Liver (tissue), 9 donors: ENCODE data around the gene PDE10A. TPM values are rescaled to one million over a fixed set of nuclear protein-coding genes. Genes with fewer than 3 reads are reported as not detected.

Experiments
- DNase-seq: peaks from one replicate; pipeline ENCODE4 v3.0.0-alpha.2; 2017; ENCODE audit warnings: low spot score
- H3K27ac ChIP-seq, 2 donors: one replicate each; pipeline ENCODE4 v1.7.0; 2013; ENCODE audit warnings: inconsistent platforms in 2 of 2, low read length in 2 of 2, control low read depth in 1 of 2, low read depth in 1 of 2, mild to moderate bottlenecking in 1 of 2
- H3K27me3 ChIP-seq, 4 donors: one replicate each; pipeline versions ENCODE4 v1.6.1 to v1.7.0; 2013; ENCODE audit warnings: low read length in 3 of 4, inconsistent platforms in 1 of 4, mild to moderate bottlenecking in 1 of 4, moderate library complexity in 1 of 4; ENCODE audit not compliant: control insufficient read depth in 4 of 4, insufficient read depth in 4 of 4
- H3K36me3 ChIP-seq, 4 donors: one replicate each; pipeline versions ENCODE4 v1.6.1 to v1.7.0; 2013; ENCODE audit warnings: low read length in 3 of 4, mild to moderate bottlenecking in 3 of 4, low read depth in 1 of 4, moderate library complexity in 1 of 4; ENCODE audit not compliant: control insufficient read depth in 4 of 4, insufficient read depth in 3 of 4
- H3K4me1 ChIP-seq, 4 donors: one replicate each; pipeline versions ENCODE4 v1.6.1 to v1.7.0; 2013; ENCODE audit warnings: low read length in 3 of 4, mild to moderate bottlenecking in 3 of 4, moderate library complexity in 1 of 4; ENCODE audit not compliant: control insufficient read depth in 4 of 4, insufficient read depth in 4 of 4
- H3K4me3 ChIP-seq, 3 donors: one replicate each; pipeline versions ENCODE4 v1.6.1 to v1.7.0; 2013; ENCODE audit warnings: low read length in 3 of 3, control low read depth in 1 of 3, low read depth in 1 of 3, mild to moderate bottlenecking in 1 of 3
- H3K9ac ChIP-seq, 2 donors: one replicate each; pipeline ENCODE4 v1.7.0; 2013; ENCODE audit warnings: low read length in 2 of 2, mild to moderate bottlenecking in 2 of 2, moderate library complexity in 2 of 2, control low read depth in 1 of 2, low read depth in 1 of 2
- H3K9me3 ChIP-seq, 4 donors: one replicate each; pipeline versions ENCODE4 v1.6.1 to v1.7.0; 2013; ENCODE audit warnings: low read length in 3 of 4; ENCODE audit not compliant: control insufficient read depth in 4 of 4
- ATF3 ChIP-seq: IDR thresholded peaks from 2 replicates; pipeline ENCODE4 v1.6.1; 2016; ENCODE audit warnings: antibody characterized with exemption
- EGR1 ChIP-seq, 2 donors: IDR thresholded peaks; 2 replicates each; pipeline ENCODE4 v1.6.1; 2016 to 2018; ENCODE audit warnings: antibody characterized with exemption in 2 of 2, low read depth in 2 of 2
- FOXA1 ChIP-seq: IDR thresholded peaks from 2 replicates; pipeline ENCODE4 v1.6.1; 2016; ENCODE audit warnings: antibody characterized with exemption
- FOXA2 ChIP-seq: IDR thresholded peaks from 2 replicates; pipeline ENCODE4 v1.6.1; 2016; ENCODE audit warnings: antibody characterized with exemption
- GABPA ChIP-seq, 2 donors: IDR thresholded peaks in 1 of 2; conservative IDR thresholded peaks in 1 of 2; 2 replicates each; pipeline ENCODE4 v1.6.1; 2016; ENCODE audit warnings: antibody characterized with exemption in 2 of 2, mild to moderate bottlenecking in 1 of 2, moderate library complexity in 1 of 2
- HNF4A ChIP-seq, 2 donors: conservative IDR thresholded peaks; 2 replicates each; pipeline ENCODE4 v1.6.1; 2016; ENCODE audit warnings: antibody characterized with exemption in 2 of 2, mild to moderate bottlenecking in 2 of 2
- HNF4G ChIP-seq: IDR thresholded peaks from 2 replicates; pipeline ENCODE4 v1.6.1; 2016; ENCODE audit warnings: antibody characterized with exemption
- JUND ChIP-seq, 2 donors: IDR thresholded peaks; 2 replicates each; pipeline ENCODE4 v1.6.1; 2016; ENCODE audit warnings: antibody characterized with exemption in 2 of 2
- MAX ChIP-seq: IDR thresholded peaks from 2 replicates; pipeline ENCODE4 v1.6.1; 2016; ENCODE audit warnings: antibody characterized with exemption
- NR2F2 ChIP-seq: IDR thresholded peaks from 2 replicates; pipeline ENCODE4 v1.6.1; 2016; ENCODE audit warnings: antibody characterized with exemption
- RAD21 ChIP-seq, 2 donors: IDR thresholded peaks; 2 replicates each; pipeline ENCODE4 v1.6.1; 2016; ENCODE audit warnings: antibody characterized with exemption in 2 of 2, mild to moderate bottlenecking in 2 of 2
- REST ChIP-seq: IDR thresholded peaks from 2 replicates; pipeline ENCODE4 v1.6.1; 2016; ENCODE audit warnings: antibody characterized with exemption, mild to moderate bottlenecking
- RXRA ChIP-seq, 2 donors: IDR thresholded peaks; 2 replicates each; pipeline ENCODE4 v1.6.1; 2017 to 2018; ENCODE audit warnings: antibody characterized with exemption in 2 of 2, mild to moderate bottlenecking in 1 of 2
- SP1 ChIP-seq: IDR thresholded peaks from 2 replicates; pipeline ENCODE4 v1.6.1; 2018; ENCODE audit warnings: antibody characterized with exemption, mild to moderate bottlenecking
- TAF1 ChIP-seq: conservative IDR thresholded peaks from 2 replicates; pipeline ENCODE4 v1.6.1; 2016; ENCODE audit warnings: antibody characterized with exemption, mild to moderate bottlenecking
- YY1 ChIP-seq: IDR thresholded peaks from 2 replicates; pipeline ENCODE4 v1.6.1; 2016; ENCODE audit warnings: antibody characterized with exemption, mild to moderate bottlenecking
- ZBTB33 ChIP-seq: IDR thresholded peaks from 2 replicates; pipeline ENCODE4 v1.6.1; 2016; ENCODE audit warnings: antibody characterized with exemption
- WGBS: extraction: QIAGEN DNeasy Blood & Tissue Kit; methylation state at CpG from one replicate; pipeline ENCODE4 v1.1.7; 2013; 5-methylcytosine and 5-hydroxymethylcytosine counted together
- polyA plus RNA-seq, 2 donors: library from polyadenylated mRNA; stranded (reverse) in 1 of 2; unstranded in 1 of 2; fragments of 200-250 nt in 1 of 2; fragments of >200 nt in 1 of 2; fragmentation: Nextera tagmentation in 1 of 2; extraction: Ambion mirVana in 1 of 2; gene quantifications; one replicate each; pipeline versions ENCODE4 v1.2.1 to v1.2.3, GENCODE V29; 2013 to 2015
- total RNA-seq, 2 donors: library from RNA; depleted of rRNA; stranded (reverse); fragments of >200 nt; gene quantifications; one replicate each; pipeline ENCODE4 v1.2.3, GENCODE V29; 2014
- donor health status: healthy.
- donor health status: healthy.
- donor health status: healthy.
- donor health status: healthy.
- donor health status: healthy.

The PDE10A gene
- total and polyA plus RNA-seq, 4 donors = 0.20 to 1.7 (median 0.47) TPM

- DNase-seq = no peak
- WGBS = 98% methylated on average over 1 of the region's 1 CpG
- TF ChIP-seq YY1 (no peak), ATF3 (no peak), FOXA2 (no peak), GABPA (IDR thresholded peaks at IDR 0.05 in 1 of 2, conservative IDR thresholded peaks at IDR 0.05 in 1 of 2) (no peak), RAD21 (IDR thresholded peaks at IDR 0.05) (no peak), EGR1 (IDR thresholded peaks at IDR 0.05; ENCODE audit: low read depth in 2 of 2) (no peak), REST (no peak), HNF4G (no peak), MAX (no peak), FOXA1 (no peak), JUND (IDR thresholded peaks at IDR 0.05) (no peak), SP1 (no peak), NR2F2 (no peak), ZBTB33 (no peak)
- Histone ChIP-seq H3K27me3 (no peaks in the 10 kb centered on the region), H3K36me3 (no peaks in the 10 kb centered on the region), H3K27ac (no peak overlapping the region), H3K4me1 (no peaks in the 10 kb centered on the region), H3K9ac (no peak overlapping the region), H3K4me3 (no peak overlapping the region), H3K9me3 (peaks cover 0 to 7% (median under 1%) of the 10 kb centered on the region in 4 donors)
These were observed 74.5 kb downstream of the PDE10A start for GRCh38 chr6:165588515-165588914.

- TF ChIP-seq FOXA1 (no peak), EGR1 (IDR thresholded peaks at IDR 0.05; ENCODE audit: low read depth in 2 of 2) (no peak), MAX (no peak), FOXA2 (no peak), REST (no peak), JUND (IDR thresholded peaks at IDR 0.05) (no peak), HNF4A (conservative IDR thresholded peaks at IDR 0.05) (no peak), RAD21 (IDR thresholded peaks at IDR 0.05) (no peak), RXRA (IDR thresholded peaks at IDR 0.05) (no peak), YY1 (no peak), NR2F2 (no peak), ZBTB33 (no peak), GABPA (IDR thresholded peaks at IDR 0.05 in 1 of 2, conservative IDR thresholded peaks at IDR 0.05 in 1 of 2) (no peak), TAF1 (no peak), ATF3 (no peak), HNF4G (no peak)
- WGBS = 85% methylated on average over 5 of the region's 5 CpGs
- H3K9ac ChIP-seq = no peak overlapping the region
- H3K4me3 ChIP-seq = no peak overlapping the region
- H3K36me3 ChIP-seq = no peaks in the 10 kb centered on the region
- H3K9me3 ChIP-seq = peaks cover 0 to 4% (median under 1%) of the 10 kb centered on the region in 4 donors
- H3K27me3 ChIP-seq = no peaks in the 10 kb centered on the region
- DNase-seq = no peak
- no peaks in the 10 kb centered on the region for H3K4me1 ChIP-seq
- H3K27ac ChIP-seq = no peak overlapping the region
These were observed 75.8 kb downstream of the PDE10A start for GRCh38 chr6:165587206-165587605.
